WERI-Rb-1 (cell line): ENCODE results near the gene CASP14.

Experiments used
- DNase-seq: peaks from one replicate; pipeline ENCODE4 v3.0.0-alpha.2; 2020
- H3K27ac ChIP-seq: fragments of 250-450 bp; sonication (Bioruptor Pico); 2 replicates; pipeline ENCODE4 v1.5.1; 2020; ENCODE audit warnings: mild to moderate bottlenecking, moderate library complexity
- H3K27me3 ChIP-seq: fragments of 250-450 bp; sonication (Bioruptor Pico); 2 replicates; pipeline ENCODE4 v1.5.1; 2021; ENCODE audit warnings: mild to moderate bottlenecking, low read depth, moderate library complexity; ENCODE audit not compliant: insufficient read depth, severe bottlenecking
- H3K36me3 ChIP-seq: fragments of 250-450 bp; sonication (Bioruptor Pico); 2 replicates; pipeline ENCODE4 v1.5.1; 2020; ENCODE audit warnings: mild to moderate bottlenecking, moderate library complexity
- H3K4me3 ChIP-seq: 2 replicates; pipeline ENCODE4 v1.5.1; 2011; ENCODE audit warnings: low read depth, mild to moderate bottlenecking, control low read depth, low read length
- H3K9me3 ChIP-seq: fragments of 250-450 bp; sonication (Bioruptor Pico); 2 replicates; pipeline ENCODE4 v1.5.1; 2021; ENCODE audit warnings: mild to moderate bottlenecking, moderate library complexity; ENCODE audit not compliant: severe bottlenecking
- TF ChIP-seq, protein P1 (sequence below): IDR thresholded peaks from 2 replicates; pipeline ENCODE4 v1.5.1; 2011; ENCODE audit warnings: low read depth, mild to moderate bottlenecking, control low read depth, inconsistent platforms, low read length

CASP14 gene

DNA sequence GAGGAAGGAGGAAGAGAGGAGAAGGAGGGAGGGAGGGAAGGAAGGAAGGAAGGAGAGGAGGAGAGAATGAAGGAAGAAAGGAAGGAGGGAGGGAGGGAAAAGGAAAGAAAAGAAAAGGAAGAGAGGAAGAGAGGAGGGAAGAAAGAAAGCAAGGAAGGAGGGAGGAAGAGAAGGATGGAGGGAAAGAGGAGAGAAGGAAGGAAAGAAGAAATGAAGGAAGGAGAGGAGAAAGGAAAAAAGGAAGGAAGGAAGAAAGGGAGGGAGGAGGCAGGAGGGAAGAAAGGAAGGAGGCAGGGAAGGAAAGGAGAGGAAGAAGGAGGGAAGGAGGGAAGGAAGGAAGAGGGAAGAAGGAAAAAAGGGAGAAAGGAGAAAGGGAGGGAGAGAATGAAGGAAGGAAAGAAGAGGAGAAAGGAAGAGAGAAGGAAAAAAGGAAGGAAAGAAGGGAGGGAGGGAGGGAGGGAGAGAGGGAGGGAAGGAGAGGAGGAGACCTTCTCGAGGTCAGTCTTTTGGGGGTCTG is 13.4 kb upstream of the CASP14 start:
- H3K4me3 ChIP-seq = no peak overlapping the region
- H3K9me3 ChIP-seq = no peaks in the 10 kb centered on the region
- H3K27me3 ChIP-seq = peaks cover 87% of the 10 kb centered on the region
- H3K36me3 ChIP-seq = no peaks in the 10 kb centered on the region
- TF ChIP-seq, protein P1, sequence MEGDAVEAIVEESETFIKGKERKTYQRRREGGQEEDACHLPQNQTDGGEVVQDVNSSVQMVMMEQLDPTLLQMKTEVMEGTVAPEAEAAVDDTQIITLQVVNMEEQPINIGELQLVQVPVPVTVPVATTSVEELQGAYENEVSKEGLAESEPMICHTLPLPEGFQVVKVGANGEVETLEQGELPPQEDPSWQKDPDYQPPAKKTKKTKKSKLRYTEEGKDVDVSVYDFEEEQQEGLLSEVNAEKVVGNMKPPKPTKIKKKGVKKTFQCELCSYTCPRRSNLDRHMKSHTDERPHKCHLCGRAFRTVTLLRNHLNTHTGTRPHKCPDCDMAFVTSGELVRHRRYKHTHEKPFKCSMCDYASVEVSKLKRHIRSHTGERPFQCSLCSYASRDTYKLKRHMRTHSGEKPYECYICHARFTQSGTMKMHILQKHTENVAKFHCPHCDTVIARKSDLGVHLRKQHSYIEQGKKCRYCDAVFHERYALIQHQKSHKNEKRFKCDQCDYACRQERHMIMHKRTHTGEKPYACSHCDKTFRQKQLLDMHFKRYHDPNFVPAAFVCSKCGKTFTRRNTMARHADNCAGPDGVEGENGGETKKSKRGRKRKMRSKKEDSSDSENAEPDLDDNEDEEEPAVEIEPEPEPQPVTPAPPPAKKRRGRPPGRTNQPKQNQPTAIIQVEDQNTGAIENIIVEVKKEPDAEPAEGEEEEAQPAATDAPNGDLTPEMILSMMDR = no peak
- H3K27ac ChIP-seq = no peak overlapping the region
- no peak for DNase-seq

DNA sequence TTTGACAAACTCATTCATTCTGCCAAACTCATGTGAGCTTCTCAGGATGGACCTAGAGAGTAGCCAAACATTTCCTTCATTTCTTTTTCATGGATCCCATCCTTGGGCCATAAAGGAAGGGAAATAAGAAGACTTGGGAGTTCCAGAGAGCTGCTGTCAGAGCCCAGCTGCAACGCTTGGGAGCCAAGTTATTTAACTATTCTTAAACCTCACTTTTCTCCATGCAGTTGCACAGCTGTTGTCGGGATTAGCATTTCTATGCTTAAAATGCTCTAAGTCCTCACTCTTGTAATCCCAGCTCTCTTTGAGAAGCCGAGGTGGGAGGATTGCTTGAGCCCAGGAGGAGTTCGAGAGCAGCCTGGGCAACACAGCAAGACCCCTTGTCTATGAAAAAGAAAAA is 11.7 kb upstream of the CASP14 start:
- Histone ChIP-seq H3K9me3 (no peaks in the 10 kb centered on the region), H3K36me3 (no peaks in the 10 kb centered on the region), H3K27me3 (peaks cover 83% of the 10 kb centered on the region), H3K27ac (no peak overlapping the region), H3K4me3 (no peak overlapping the region)
- TF ChIP-seq, protein P1 = no peak
- DNase-seq = no peak

DNA sequence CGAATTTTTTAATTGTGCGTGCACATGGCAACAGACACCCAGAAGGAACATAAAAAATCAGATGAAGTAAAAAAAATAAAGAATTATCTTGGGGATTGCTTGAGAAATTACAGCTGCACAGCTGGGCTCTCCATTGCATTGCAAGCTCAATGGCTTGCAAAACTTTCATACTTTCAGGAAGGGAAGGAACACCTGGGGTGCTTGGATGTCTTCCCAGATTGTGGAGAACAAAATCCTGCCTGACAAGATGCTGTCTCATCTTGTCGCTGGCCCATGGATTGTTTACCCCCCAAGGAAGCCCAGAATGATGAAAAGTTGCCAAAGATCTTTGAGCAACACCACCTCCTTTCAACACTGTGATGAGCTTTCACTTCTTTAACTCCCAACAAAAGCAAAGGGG is 11.0 kb upstream of the CASP14 start:
- TF ChIP-seq, protein P1 = no peak
- H3K27me3 ChIP-seq = peaks cover 83% of the 10 kb centered on the region
- H3K27ac ChIP-seq = no peak overlapping the region
- DNase-seq = no peak
- no peaks in the 10 kb centered on the region for H3K36me3 ChIP-seq
- no peak overlapping the region for H3K4me3 ChIP-seq
- H3K9me3 ChIP-seq = no peaks in the 10 kb centered on the region

DNA sequence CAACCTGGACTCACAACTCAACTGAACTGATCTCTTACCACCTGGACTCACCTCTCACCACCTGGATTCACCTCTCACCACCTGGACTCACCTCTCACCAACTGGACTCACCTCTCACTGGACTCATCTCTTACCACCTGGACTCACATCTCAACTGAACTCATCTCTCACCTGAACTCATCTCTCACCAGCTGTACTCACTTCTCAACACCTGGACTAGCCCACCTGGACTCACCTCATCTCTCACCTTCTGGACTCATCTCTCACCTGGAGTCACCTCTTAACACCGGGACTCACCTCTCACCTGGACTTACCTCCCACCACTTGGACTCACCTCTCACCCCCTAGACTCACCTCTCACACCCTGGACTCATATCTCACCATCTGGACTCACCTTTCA is 7.3 kb upstream of the CASP14 start:
- H3K9me3 ChIP-seq = no peaks in the 10 kb centered on the region
- H3K36me3 ChIP-seq = no peaks in the 10 kb centered on the region
- H3K27ac ChIP-seq = no peak overlapping the region
- TF ChIP-seq, protein P1 = no peak
- no peak overlapping the region for H3K4me3 ChIP-seq
- H3K27me3 ChIP-seq = peaks cover 80% of the 10 kb centered on the region
- DNase-seq = no peak

DNA sequence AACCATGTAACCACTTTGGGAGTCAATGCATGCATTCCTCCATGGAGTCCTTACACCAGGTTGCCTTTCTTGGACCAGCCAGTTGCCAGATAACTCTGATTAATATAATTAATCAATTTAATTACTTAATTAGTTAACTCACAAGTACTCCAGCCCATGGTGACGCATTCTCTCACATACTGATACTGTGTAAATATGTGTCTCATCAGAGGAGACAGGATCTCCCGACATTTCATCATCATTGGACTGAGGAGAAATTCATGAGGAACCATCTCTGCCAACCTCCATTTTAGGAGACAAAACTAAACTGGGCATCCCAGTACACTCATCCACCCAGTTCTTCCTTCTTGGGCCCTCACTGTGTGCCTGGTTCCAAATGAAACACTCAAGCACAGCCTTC is 6.5 kb upstream of the CASP14 start:
- no peak for DNase-seq
- Histone ChIP-seq H3K27ac (no peak overlapping the region), H3K4me3 (no peak overlapping the region), H3K27me3 (peaks cover 80% of the 10 kb centered on the region), H3K9me3 (no peaks in the 10 kb centered on the region), H3K36me3 (no peaks in the 10 kb centered on the region)
- TF ChIP-seq, protein P1 = no peak

DNA sequence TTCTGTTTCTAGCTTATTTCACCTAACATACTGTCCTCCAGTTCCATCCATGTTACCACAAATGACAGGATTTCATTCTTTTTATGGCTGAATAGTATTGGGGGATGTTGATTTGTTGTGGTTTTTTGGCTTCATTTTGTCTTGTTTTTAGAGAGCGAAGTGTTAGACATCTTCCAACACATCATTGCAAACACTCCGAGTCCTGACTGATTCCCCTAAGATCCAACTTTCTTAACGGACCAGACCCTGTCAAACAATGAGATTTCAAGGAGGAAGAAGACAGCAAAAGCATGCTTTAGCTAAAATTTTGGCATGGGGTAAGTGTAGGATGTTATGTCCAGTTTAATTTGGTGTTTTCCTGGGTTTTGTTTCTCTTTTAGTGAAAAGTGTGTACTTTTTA is 3.8 kb upstream of the CASP14 start:
- Histone ChIP-seq H3K27me3 (peaks cover 84% of the 10 kb centered on the region), H3K4me3 (no peak overlapping the region), H3K36me3 (no peaks in the 10 kb centered on the region), H3K27ac (no peak overlapping the region), H3K9me3 (no peaks in the 10 kb centered on the region)
- DNase-seq = no peak
- TF ChIP-seq, protein P1 = no peak
